Erythroblast (primary cell): ENCODE data around the gene TRIM3.

Experiments used
- GATA1 ChIP-seq: IDR thresholded peaks from 2 replicates; pipeline ENCODE4 v1.6.1; 2011; ENCODE audit warnings: low read depth, mild to moderate bottlenecking, control low read depth, low read length, moderate library complexity
- POLR2A ChIP-seq: IDR thresholded peaks from 2 replicates; pipeline ENCODE4 v1.6.1; 2011; ENCODE audit warnings: mild to moderate bottlenecking, low read length

- no peak for TF ChIP-seq POLR2A
- TF ChIP-seq GATA1: no peak
Measured at GRCh38 chr11:6419009-6419631, 54.6 kb downstream of the TRIM3 start, which contains the start of gene APBB1.
